WTC11 (cell line): ENCODE measurements around the gene STPG2. TPM values are rescaled to one million over a fixed set of nuclear protein-coding genes. Genes with fewer than 3 reads are reported as not detected.

Source experiments
- ATAC-seq: fragments of 200-7000 bp; cut with Tn5 transposase; 2 replicates; pipeline ENCODE4 v1.10.0; 2021; ENCODE audit warnings: mild to moderate bottlenecking, moderate library complexity
- CTCF ChIA-PET: fragments of 300-600 bp; sonication (Branson Sonifier 250); formaldehyde crosslinking; loops from one replicate; lab custom pipeline; 2021; ENCODE audit warnings: antibody characterized with exemption; lab: Charles Lee
- POLR2A ChIA-PET: fragments of 350-600 bp; sonication (Branson Sonifier 250); formaldehyde crosslinking; loops from one replicate; lab custom pipeline; 2021; ENCODE audit warnings: antibody characterized with exemption; lab: Charles Lee
- DNase-seq: peaks from one replicate; pipeline ENCODE4 v3.0.0; 2021; ENCODE audit warnings: low spot score
- H3K27ac Mint-ChIP-seq: 2 replicates; pipeline ENCODE4 v1.8.0; 2021; ENCODE audit warnings: mixed read lengths
- H3K27me3 Mint-ChIP-seq: 2 replicates; pipeline ENCODE4 v1.8.0; 2021; ENCODE audit warnings: low read depth, mild to moderate bottlenecking, moderate library complexity, mixed read lengths
- H3K36me3 Mint-ChIP-seq: 2 replicates; pipeline ENCODE4 v1.8.0; 2021; ENCODE audit warnings: mixed read lengths
- H3K4me1 Mint-ChIP-seq: 2 replicates; pipeline ENCODE4 v1.8.0; 2022; ENCODE audit warnings: mixed read lengths
- H3K4me3 Mint-ChIP-seq: 2 replicates; pipeline ENCODE4 v1.8.0; 2021; ENCODE audit warnings: mild to moderate bottlenecking, moderate library complexity, mixed read lengths
- H3K9me3 Mint-ChIP-seq: 2 replicates; pipeline ENCODE4 v1.8.0; 2021; ENCODE audit warnings: mixed read lengths
- GABPB1 ChIP-seq: sonication (generic); formaldehyde crosslinking; IDR thresholded peaks from 2 replicates; pipeline ENCODE4 v1.8.1; 2023; ENCODE audit warnings: mild to moderate bottlenecking, missing genetic modification reagents
- JAZF1 ChIP-seq: fragments of 250-450 bp; sonication (Bioruptor Pico); IDR thresholded peaks from 2 replicates; pipeline ENCODE4 v1.9.0; 2021; ENCODE audit warnings: moderate library complexity, mild to moderate bottlenecking, inconsistent platforms
- PRRX2 ChIP-seq: fragments of 250-450 bp; sonication (Bioruptor Pico); IDR thresholded peaks from 2 replicates; pipeline ENCODE4 v1.8.0; 2021; ENCODE audit warnings: mild to moderate bottlenecking
- TCF7 ChIP-seq: sonication (generic); formaldehyde crosslinking; IDR thresholded peaks from 2 replicates; pipeline ENCODE4 v1.8.0; 2022; ENCODE audit warnings: mild to moderate bottlenecking, low read depth, missing genetic modification reagents, moderate library complexity
- TEAD1 ChIP-seq: sonication (generic); formaldehyde crosslinking; IDR thresholded peaks from 2 replicates; pipeline ENCODE4 v1.8.0; 2022; ENCODE audit warnings: mild to moderate bottlenecking, missing genetic modification reagents
- ZNF263 ChIP-seq: sonication (generic); formaldehyde crosslinking; IDR thresholded peaks from 2 replicates; pipeline ENCODE4 v1.8.1; 2022; ENCODE audit warnings: low read depth, mild to moderate bottlenecking, moderate library complexity, missing genetic modification reagents
- ZNF396 ChIP-seq: fragments of 250-450 bp; sonication (Bioruptor Pico); IDR thresholded peaks from 2 replicates; pipeline ENCODE4 v1.8.0; 2021; ENCODE audit warnings: mild to moderate bottlenecking, moderate library complexity, borderline replicate concordance
- ZNF671 ChIP-seq: fragments of 250-450 bp; sonication (Bioruptor Pico); IDR thresholded peaks from 2 replicates; pipeline ENCODE4 v1.8.0; 2021; ENCODE audit warnings: mild to moderate bottlenecking
- total RNA-seq: library from RNA; stranded (reverse); gene quantifications from 3 replicates; pipeline ENCODE4 v1.2.3, GENCODE V29; 2021
- TF ChIP-seq, protein P1 (sequence below): sonication (generic); formaldehyde crosslinking; conservative IDR thresholded peaks from 2 replicates; pipeline ENCODE4 v1.8.1; 2022; ENCODE audit warnings: mild to moderate bottlenecking, missing genetic modification reagents
- TF ChIP-seq, protein P2 (sequence below): fragments of 250-450 bp; sonication (Bioruptor Pico); conservative IDR thresholded peaks from 2 replicates; pipeline ENCODE4 v1.9.0; 2021; ENCODE audit warnings: mild to moderate bottlenecking
- TF ChIP-seq, protein P3 (sequence below): sonication (generic); formaldehyde crosslinking; IDR thresholded peaks from 2 replicates; pipeline ENCODE4 v1.8.0; 2022; ENCODE audit warnings: mild to moderate bottlenecking, missing genetic modification reagents
- TF ChIP-seq, protein P4 (sequence below): sonication (generic); formaldehyde crosslinking; IDR thresholded peaks from 2 replicates; pipeline ENCODE4 v1.8.0; 2022; ENCODE audit warnings: mild to moderate bottlenecking, missing genetic modification reagents
- TF ChIP-seq, protein P5 (sequence below): sonication (generic); formaldehyde crosslinking; IDR thresholded peaks from 2 replicates; pipeline ENCODE4 v1.8.0; 2023; ENCODE audit warnings: missing genetic modification reagents
- TF ChIP-seq, protein P6 (sequence below): fragments of 250-450 bp; sonication (Bioruptor Pico); IDR thresholded peaks from 2 replicates; pipeline ENCODE4 v1.9.0; 2021; ENCODE audit warnings: mild to moderate bottlenecking, borderline replicate concordance
- TF ChIP-seq, protein P7 (sequence below): sonication (generic); formaldehyde crosslinking; IDR thresholded peaks from 2 replicates; pipeline ENCODE4 v1.8.1; 2023; ENCODE audit warnings: mild to moderate bottlenecking, missing genetic modification reagents
- TF ChIP-seq, protein P8 (sequence below): sonication (generic); formaldehyde crosslinking; IDR thresholded peaks from 2 replicates; pipeline ENCODE4 v1.8.0; 2022; ENCODE audit warnings: missing genetic modification reagents
- TF ChIP-seq, protein P9 (sequence below): sonication (generic); formaldehyde crosslinking; IDR thresholded peaks from 2 replicates; pipeline ENCODE4 v1.8.1; 2023; ENCODE audit warnings: mild to moderate bottlenecking, moderate library complexity, missing genetic modification reagents

The STPG2 gene
- total RNA-seq, 1 experiment from 2014 or later, result 0.17 TPM

DNA sequence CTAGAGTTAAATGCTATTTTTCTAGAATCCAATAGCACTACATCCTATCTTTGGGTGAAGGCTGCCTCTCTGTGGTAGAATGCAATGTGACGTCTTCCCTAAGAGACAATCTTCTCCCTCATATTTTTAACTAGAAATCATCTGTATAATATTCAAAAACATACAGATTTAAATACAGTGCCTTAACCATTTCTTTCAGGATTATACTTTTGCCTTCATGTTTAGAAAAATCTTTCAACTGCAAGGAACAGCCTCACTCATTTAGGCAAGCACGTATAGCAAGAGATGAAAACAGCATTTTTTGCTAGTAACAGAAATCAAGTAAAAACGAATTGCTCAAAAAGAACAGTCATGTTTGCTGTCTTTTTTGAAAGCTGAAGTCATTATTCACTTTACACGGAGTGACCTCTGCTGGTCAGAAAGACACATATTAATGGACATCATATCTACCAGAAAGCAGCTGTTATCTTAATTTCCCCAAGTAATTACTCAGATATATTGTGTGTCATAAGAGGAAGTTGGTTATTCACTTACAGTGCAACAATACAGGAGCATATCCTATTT is 422.3 kb downstream of the STPG2 start:
- peaks cover 8% of the 10 kb centered on the region for H3K4me1 Mint-ChIP-seq
- H3K27me3 Mint-ChIP-seq, result no peaks in the 10 kb centered on the region
- no peaks in the 10 kb centered on the region for H3K36me3 Mint-ChIP-seq
- H3K9me3 Mint-ChIP-seq, result peaks cover 3% of the 10 kb centered on the region; the same call in 1 of the 2 replicates
- DNase-seq (no peak), ATAC-seq (no peak; the same call in 1 of the 2 replicates)
- no peak overlapping the region for H3K27ac Mint-ChIP-seq
- ChIA-PET POLR2A (no interaction called here), CTCF (interaction anchor here (1.1 to 1.4 kb wide), 2 partner anchors 266 to 568 kb away, joined by 3 to 4 read pairs; no protein-coding TSS in a partner anchor)
- TF ChIP-seq, protein P1, sequence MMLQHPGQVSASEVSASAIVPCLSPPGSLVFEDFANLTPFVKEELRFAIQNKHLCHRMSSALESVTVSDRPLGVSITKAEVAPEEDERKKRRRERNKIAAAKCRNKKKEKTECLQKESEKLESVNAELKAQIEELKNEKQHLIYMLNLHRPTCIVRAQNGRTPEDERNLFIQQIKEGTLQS (CRISPR knock-in tag), result no peak
- TF ChIP-seq, protein P2, sequence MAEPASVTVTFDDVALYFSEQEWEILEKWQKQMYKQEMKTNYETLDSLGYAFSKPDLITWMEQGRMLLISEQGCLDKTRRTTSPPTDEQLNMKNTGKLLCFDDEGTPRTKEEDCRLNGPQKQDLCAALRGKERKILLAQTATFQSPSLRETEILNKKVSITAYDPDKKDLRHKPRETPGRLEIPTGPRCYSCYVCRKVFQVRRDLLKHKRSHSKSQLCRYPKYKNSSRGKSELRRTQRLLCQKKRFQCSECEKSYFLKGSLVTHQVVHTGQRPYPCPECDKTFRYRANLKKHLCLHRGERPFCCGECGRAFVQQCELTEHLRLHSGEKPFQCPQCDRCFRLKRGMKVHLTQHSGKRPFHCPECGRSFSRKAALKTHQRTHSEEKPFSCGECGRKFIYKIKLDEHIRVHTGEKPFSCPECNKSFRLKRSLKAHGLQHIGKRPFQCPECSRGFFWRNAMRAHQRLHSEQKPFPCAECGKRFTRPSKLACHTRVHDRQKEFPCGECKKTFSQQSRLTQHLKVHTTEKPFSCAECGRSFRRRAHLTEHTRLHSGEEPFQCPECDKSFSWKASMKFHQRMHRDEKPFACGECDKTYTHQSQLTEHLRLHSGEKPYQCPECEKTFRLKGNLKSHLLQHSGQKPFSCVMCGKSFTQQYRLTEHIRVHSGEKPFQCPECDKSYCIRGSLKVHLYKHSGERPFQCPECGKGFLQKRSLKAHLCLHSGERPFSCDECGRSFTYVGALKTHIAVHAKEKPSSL (CRISPR knock-in tag), result no peak
- TF ChIP-seq, protein P3, sequence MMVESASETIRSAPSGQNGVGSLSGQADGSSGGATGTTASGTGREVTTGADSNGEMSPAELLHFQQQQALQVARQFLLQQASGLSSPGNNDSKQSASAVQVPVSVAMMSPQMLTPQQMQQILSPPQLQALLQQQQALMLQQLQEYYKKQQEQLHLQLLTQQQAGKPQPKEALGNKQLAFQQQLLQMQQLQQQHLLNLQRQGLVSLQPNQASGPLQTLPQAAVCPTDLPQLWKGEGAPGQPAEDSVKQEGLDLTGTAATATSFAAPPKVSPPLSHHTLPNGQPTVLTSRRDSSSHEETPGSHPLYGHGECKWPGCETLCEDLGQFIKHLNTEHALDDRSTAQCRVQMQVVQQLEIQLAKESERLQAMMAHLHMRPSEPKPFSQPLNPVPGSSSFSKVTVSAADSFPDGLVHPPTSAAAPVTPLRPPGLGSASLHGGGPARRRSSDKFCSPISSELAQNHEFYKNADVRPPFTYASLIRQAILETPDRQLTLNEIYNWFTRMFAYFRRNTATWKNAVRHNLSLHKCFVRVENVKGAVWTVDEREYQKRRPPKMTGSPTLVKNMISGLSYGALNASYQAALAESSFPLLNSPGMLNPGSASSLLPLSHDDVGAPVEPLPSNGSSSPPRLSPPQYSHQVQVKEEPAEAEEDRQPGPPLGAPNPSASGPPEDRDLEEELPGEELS (CRISPR knock-in tag), result no peak
- TF ChIP-seq ZNF396 (no peak), GABPB1 (CRISPR knock-in tag) (no peak), ZNF263 (CRISPR knock-in tag) (no peak), PRRX2 (no peak), ZNF671 (no peak), TCF7 (CRISPR knock-in tag) (no peak)
- TF ChIP-seq, protein P4, sequence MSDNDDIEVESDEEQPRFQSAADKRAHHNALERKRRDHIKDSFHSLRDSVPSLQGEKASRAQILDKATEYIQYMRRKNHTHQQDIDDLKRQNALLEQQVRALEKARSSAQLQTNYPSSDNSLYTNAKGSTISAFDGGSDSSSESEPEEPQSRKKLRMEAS (CRISPR knock-in tag), result no peak
- TF ChIP-seq, protein P5, sequence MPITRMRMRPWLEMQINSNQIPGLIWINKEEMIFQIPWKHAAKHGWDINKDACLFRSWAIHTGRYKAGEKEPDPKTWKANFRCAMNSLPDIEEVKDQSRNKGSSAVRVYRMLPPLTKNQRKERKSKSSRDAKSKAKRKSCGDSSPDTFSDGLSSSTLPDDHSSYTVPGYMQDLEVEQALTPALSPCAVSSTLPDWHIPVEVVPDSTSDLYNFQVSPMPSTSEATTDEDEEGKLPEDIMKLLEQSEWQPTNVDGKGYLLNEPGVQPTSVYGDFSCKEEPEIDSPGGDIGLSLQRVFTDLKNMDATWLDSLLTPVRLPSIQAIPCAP (CRISPR knock-in tag), result no peak
- TF ChIP-seq, protein P6, sequence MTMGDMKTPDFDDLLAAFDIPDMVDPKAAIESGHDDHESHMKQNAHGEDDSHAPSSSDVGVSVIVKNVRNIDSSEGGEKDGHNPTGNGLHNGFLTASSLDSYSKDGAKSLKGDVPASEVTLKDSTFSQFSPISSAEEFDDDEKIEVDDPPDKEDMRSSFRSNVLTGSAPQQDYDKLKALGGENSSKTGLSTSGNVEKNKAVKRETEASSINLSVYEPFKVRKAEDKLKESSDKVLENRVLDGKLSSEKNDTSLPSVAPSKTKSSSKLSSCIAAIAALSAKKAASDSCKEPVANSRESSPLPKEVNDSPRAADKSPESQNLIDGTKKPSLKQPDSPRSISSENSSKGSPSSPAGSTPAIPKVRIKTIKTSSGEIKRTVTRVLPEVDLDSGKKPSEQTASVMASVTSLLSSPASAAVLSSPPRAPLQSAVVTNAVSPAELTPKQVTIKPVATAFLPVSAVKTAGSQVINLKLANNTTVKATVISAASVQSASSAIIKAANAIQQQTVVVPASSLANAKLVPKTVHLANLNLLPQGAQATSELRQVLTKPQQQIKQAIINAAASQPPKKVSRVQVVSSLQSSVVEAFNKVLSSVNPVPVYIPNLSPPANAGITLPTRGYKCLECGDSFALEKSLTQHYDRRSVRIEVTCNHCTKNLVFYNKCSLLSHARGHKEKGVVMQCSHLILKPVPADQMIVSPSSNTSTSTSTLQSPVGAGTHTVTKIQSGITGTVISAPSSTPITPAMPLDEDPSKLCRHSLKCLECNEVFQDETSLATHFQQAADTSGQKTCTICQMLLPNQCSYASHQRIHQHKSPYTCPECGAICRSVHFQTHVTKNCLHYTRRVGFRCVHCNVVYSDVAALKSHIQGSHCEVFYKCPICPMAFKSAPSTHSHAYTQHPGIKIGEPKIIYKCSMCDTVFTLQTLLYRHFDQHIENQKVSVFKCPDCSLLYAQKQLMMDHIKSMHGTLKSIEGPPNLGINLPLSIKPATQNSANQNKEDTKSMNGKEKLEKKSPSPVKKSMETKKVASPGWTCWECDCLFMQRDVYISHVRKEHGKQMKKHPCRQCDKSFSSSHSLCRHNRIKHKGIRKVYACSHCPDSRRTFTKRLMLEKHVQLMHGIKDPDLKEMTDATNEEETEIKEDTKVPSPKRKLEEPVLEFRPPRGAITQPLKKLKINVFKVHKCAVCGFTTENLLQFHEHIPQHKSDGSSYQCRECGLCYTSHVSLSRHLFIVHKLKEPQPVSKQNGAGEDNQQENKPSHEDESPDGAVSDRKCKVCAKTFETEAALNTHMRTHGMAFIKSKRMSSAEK (CRISPR knock-in tag), result no peak
- no peak overlapping the region for H3K4me3 Mint-ChIP-seq

DNA sequence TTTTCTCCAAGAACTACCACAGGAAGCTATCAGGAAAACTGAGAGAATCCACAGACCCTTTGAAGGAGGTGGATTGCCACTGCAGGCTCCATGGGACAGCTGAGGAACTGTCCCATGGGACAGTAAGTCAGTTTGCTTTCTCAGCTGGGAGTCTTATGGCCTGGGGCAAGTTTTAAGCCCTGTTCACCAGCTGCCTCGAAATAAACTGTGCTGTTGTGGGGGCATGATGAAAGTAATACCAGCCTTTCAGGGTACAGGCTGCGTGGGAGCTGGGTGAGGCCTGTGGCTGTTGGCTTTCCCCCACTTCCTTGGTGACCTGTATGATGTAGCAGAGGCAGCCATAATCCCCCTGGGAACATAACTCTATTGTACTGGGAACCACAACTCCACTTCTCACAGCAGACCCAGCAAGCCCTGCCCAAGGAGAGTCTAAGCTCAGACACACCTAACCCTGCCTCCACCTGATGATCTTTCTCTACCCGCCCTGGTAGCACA is 452.1 kb downstream of the STPG2 start:
- ATAC-seq (no peak), DNase-seq (no peak)
- Mint-ChIP-seq H3K4me1 (no peaks in the 10 kb centered on the region), H3K9me3 (peaks cover 41% of the 10 kb centered on the region), H3K27ac (no peak overlapping the region; the same call in 1 of the 2 replicates), H3K4me3 (no peak overlapping the region), H3K36me3 (peaks cover 13% of the 10 kb centered on the region), H3K27me3 (no peaks in the 10 kb centered on the region)
- POLR2A ChIA-PET, result interaction anchor here (0.6 kb wide), 1 partner anchor 345 kb away, joined by 6 read pairs; no protein-coding TSS in a partner anchor
- CTCF ChIA-PET, result no interaction called here
- no peak for TF ChIP-seq TEAD1 (CRISPR knock-in tag)
- no peak for TF ChIP-seq JAZF1 (CRISPR knock-in tag)
- TF ChIP-seq, protein P7, sequence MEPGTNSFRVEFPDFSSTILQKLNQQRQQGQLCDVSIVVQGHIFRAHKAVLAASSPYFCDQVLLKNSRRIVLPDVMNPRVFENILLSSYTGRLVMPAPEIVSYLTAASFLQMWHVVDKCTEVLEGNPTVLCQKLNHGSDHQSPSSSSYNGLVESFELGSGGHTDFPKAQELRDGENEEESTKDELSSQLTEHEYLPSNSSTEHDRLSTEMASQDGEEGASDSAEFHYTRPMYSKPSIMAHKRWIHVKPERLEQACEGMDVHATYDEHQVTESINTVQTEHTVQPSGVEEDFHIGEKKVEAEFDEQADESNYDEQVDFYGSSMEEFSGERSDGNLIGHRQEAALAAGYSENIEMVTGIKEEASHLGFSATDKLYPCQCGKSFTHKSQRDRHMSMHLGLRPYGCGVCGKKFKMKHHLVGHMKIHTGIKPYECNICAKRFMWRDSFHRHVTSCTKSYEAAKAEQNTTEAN (CRISPR knock-in tag), result no peak
- TF ChIP-seq, protein P8, sequence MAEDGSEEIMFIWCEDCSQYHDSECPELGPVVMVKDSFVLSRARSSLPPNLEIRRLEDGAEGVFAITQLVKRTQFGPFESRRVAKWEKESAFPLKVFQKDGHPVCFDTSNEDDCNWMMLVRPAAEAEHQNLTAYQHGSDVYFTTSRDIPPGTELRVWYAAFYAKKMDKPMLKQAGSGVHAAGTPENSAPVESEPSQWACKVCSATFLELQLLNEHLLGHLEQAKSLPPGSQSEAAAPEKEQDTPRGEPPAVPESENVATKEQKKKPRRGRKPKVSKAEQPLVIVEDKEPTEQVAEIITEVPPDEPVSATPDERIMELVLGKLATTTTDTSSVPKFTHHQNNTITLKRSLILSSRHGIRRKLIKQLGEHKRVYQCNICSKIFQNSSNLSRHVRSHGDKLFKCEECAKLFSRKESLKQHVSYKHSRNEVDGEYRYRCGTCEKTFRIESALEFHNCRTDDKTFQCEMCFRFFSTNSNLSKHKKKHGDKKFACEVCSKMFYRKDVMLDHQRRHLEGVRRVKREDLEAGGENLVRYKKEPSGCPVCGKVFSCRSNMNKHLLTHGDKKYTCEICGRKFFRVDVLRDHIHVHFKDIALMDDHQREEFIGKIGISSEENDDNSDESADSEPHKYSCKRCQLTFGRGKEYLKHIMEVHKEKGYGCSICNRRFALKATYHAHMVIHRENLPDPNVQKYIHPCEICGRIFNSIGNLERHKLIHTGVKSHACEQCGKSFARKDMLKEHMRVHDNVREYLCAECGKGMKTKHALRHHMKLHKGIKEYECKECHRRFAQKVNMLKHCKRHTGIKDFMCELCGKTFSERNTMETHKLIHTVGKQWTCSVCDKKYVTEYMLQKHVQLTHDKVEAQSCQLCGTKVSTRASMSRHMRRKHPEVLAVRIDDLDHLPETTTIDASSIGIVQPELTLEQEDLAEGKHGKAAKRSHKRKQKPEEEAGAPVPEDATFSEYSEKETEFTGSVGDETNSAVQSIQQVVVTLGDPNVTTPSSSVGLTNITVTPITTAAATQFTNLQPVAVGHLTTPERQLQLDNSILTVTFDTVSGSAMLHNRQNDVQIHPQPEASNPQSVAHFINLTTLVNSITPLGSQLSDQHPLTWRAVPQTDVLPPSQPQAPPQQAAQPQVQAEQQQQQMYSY, result no peak
- TF ChIP-seq, protein P9, sequence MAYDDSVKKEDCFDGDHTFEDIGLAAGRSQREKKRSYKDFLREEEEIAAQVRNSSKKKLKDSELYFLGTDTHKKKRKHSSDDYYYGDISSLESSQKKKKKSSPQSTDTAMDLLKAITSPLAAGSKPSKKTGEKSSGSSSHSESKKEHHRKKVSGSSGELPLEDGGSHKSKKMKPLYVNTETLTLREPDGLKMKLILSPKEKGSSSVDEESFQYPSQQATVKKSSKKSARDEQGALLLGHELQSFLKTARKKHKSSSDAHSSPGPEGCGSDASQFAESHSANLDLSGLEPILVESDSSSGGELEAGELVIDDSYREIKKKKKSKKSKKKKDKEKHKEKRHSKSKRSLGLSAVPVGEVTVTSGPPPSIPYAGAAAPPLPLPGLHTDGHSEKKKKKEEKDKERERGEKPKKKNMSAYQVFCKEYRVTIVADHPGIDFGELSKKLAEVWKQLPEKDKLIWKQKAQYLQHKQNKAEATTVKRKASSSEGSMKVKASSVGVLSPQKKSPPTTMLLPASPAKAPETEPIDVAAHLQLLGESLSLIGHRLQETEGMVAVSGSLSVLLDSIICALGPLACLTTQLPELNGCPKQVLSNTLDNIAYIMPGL (CRISPR knock-in tag), result no peak
